Sigmoid colon (tissue), 4 donors: ENCODE measurements around the gene TSPAN14.

Experiments used
- CTCF ChIP-seq, 4 experiments: fragments of 450-650 bp in 3 of 4; fragments of 200-600 bp in 1 of 4; IDR thresholded peaks; one replicate each; pipeline ENCODE4 v1.5.1; 2016 to 2019; ENCODE audit warnings: antibody characterized with exemption in 4 of 4, mild to moderate bottlenecking in 3 of 4, moderate library complexity in 2 of 4
- EP300 ChIP-seq, 4 donors: sonication (generic); formaldehyde crosslinking; IDR thresholded peaks; one replicate each; pipeline ENCODE4 v1.6.1; 2017; ENCODE audit warnings: antibody characterized with exemption in 4 of 4
- POLR2A ChIP-seq, 2 donors: fragments of 450-650 bp; IDR thresholded peaks; one replicate each; pipeline ENCODE4 v1.6.1; 2016; ENCODE audit warnings: antibody characterized with exemption in 2 of 2, mild to moderate bottlenecking in 2 of 2, moderate library complexity in 2 of 2

- TF ChIP-seq CTCF (IDR thresholded peaks at IDR 0.05) (no peak), POLR2A (IDR thresholded peaks at IDR 0.05) (no peak), EP300 (IDR thresholded peaks at IDR 0.05) (no peak)
Measured at GRCh38 chr10:80529604-80530003, 75.5 kb downstream of the TSPAN14 start.
